ENCODE data around the gene FOXP1.

FOXP1 gene

GRCh38 chr3:71319771-71320170 lies 263.8 kb downstream of the FOXP1 start:
- TF ChIP-seq EZH2phosphoT487 (IDR thresholded peaks at IDR 0.05; ENCODE audit: borderline replicate concordance, low read length) (no peak), CTCF (IDR thresholded peaks at IDR 0.05; ENCODE audit: low read depth, low read length, poor library complexity, severe bottlenecking) (no peak)
- H3K27ac ChIP-seq (ENCODE audit: low read depth, low read length) = no peak overlapping the region
- H3K79me2 ChIP-seq (ENCODE audit: control insufficient read depth, low read length) = peaks cover 55% of the 10 kb centered on the region
- no peaks in the 10 kb centered on the region for H3K36me3 ChIP-seq (ENCODE audit: control insufficient read depth, low read length)
- 0 out of 2 replicates have a peak, but pooled peaks cover 2% of the 10 kb centered on the region for H3F3A ChIP-seq (ENCODE audit: control insufficient read depth, insufficient read depth)
- H3K4me3 ChIP-seq (ENCODE audit: low read length) = no peak overlapping the region
- H3K9me3 ChIP-seq (ENCODE audit: control insufficient read depth, insufficient read depth, low read length) = no peaks in the 10 kb centered on the region
- H3K9me2 ChIP-seq (replicated peaks; ENCODE audit: control insufficient read depth, low read length) = no peaks in the 10 kb centered on the region
- no peaks in the 10 kb centered on the region for H3K27me3 ChIP-seq (ENCODE audit: control insufficient read depth, low read length)
- no peaks in the 10 kb centered on the region for H4K20me1 ChIP-seq (ENCODE audit: control insufficient read depth, insufficient read depth, low read depth, low read length)
- no peak overlapping the region for H3K4me2 ChIP-seq (ENCODE audit: low read length)
- H3K4me1 ChIP-seq (ENCODE audit: control insufficient read depth, low read length) = peaks cover 55% of the 10 kb centered on the region

- Histone ChIP-seq H3K36me3 (ENCODE audit: control insufficient read depth, low read length) (no peaks in the 10 kb centered on the region), H3F3A (ENCODE audit: control insufficient read depth, insufficient read depth) (0 out of 2 replicates have a peak, but pooled peaks cover 2% of the 10 kb centered on the region), H3K4me2 (ENCODE audit: low read length) (peak overlapping the region; percentile 65), H3K27me3 (ENCODE audit: control insufficient read depth, low read length) (no peaks in the 10 kb centered on the region), H3K9me2 (replicated peaks; ENCODE audit: control insufficient read depth, low read length) (no peaks in the 10 kb centered on the region), H3K27ac (ENCODE audit: low read depth, low read length) (peak overlapping the region; percentile 57), H3K4me3 (ENCODE audit: low read length) (peak overlapping the region; percentile 31), H3K4me1 (ENCODE audit: control insufficient read depth, low read length) (peaks cover 52% of the 10 kb centered on the region), H3K9me3 (ENCODE audit: control insufficient read depth, insufficient read depth, low read length) (no peaks in the 10 kb centered on the region), H3K79me2 (ENCODE audit: control insufficient read depth, low read length) (peaks cover 57% of the 10 kb centered on the region), H4K20me1 (ENCODE audit: control insufficient read depth, insufficient read depth, low read depth, low read length) (no peaks in the 10 kb centered on the region)
- no peak for TF ChIP-seq CTCF (IDR thresholded peaks at IDR 0.05; ENCODE audit: low read depth, low read length, poor library complexity, severe bottlenecking)
- no peak for TF ChIP-seq EZH2phosphoT487 (IDR thresholded peaks at IDR 0.05; ENCODE audit: borderline replicate concordance, low read length)
Observed at GRCh38 chr3:71318458-71318827, 265.1 kb downstream of the FOXP1 start.

GRCh38 chr3:71317749-71318457 lies 265.6 kb downstream of the FOXP1 start:
- Histone ChIP-seq H3K4me2 (ENCODE audit: low read length) (peak overlapping the region; percentile 65), H3K9me2 (replicated peaks; ENCODE audit: control insufficient read depth, low read length) (no peaks in the 10 kb centered on the region), H3K79me2 (ENCODE audit: control insufficient read depth, low read length) (peaks cover 56% of the 10 kb centered on the region), H3F3A (ENCODE audit: control insufficient read depth, insufficient read depth) (0 out of 2 replicates have a peak, but pooled peaks cover 2% of the 10 kb centered on the region), H3K27me3 (ENCODE audit: control insufficient read depth, low read length) (no peaks in the 10 kb centered on the region), H4K20me1 (ENCODE audit: control insufficient read depth, insufficient read depth, low read depth, low read length) (no peaks in the 10 kb centered on the region), H3K9me3 (ENCODE audit: control insufficient read depth, insufficient read depth, low read length) (no peaks in the 10 kb centered on the region), H3K4me3 (ENCODE audit: low read length) (peak overlapping the region; percentile 31), H3K27ac (ENCODE audit: low read depth, low read length) (peak overlapping the region; percentile 57), H3K36me3 (ENCODE audit: control insufficient read depth, low read length) (no peaks in the 10 kb centered on the region), H3K4me1 (ENCODE audit: control insufficient read depth, low read length) (peaks cover 47% of the 10 kb centered on the region)
- TF ChIP-seq EZH2phosphoT487 (IDR thresholded peaks at IDR 0.05; ENCODE audit: borderline replicate concordance, low read length) = no peak
- no peak for TF ChIP-seq CTCF (IDR thresholded peaks at IDR 0.05; ENCODE audit: low read depth, low read length, poor library complexity, severe bottlenecking)
